Measurements from ENCODE around the gene BEGAIN. TPM values are rescaled to one million over a fixed set of nuclear protein-coding genes. Genes with fewer than 3 reads are reported as not detected.
A peak's percentile ranks its signal among the peaks of the same experiment; 100 is the strongest.
"Not testable (repeated sequence)": the region's sequence is repeated elsewhere in the genome, so short reads cannot be mapped to it uniquely, and the experiment has no call there.

The BEGAIN gene
- total RNA-seq, 2 experiments from 2014 or later: 1.5 to 2.3 TPM

DNA sequence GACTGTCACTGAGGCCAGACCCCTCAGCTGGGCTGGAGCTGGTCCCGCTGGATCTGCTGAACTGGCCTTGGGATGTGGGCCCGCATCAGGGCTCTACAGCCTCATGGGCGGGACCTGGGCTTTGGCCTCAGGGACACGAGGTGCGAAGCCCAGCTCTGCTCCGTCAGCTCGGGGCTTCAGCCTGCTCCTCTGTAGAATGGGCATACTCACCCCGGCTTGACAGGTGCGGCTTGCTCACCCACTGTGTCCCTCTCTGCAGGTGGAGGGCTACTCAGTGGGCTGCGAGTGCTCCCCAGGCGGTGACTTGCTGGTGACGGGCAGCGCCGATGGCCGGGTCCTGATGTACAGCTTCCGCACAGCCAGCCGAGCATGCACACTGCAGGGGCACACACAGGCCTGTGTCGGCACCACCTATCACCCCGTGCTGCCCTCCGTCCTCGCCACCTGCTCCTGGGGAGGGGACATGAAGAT, 57.6 kb downstream of the BEGAIN start:
- ATAC-seq (ENCODE audit: low read depth) (no peak), DNase-seq (no peak)
- H3K4me3 Mint-ChIP-seq: no peak overlapping the region
- peaks cover 11% of the 10 kb centered on the region for H3K4me1 Mint-ChIP-seq
- no peaks in the 10 kb centered on the region for H3K9me3 Mint-ChIP-seq
- H3K27ac Mint-ChIP-seq: no peak overlapping the region
- no peaks in the 10 kb centered on the region for H3K27me3 Mint-ChIP-seq
- peaks cover 2% of the 10 kb centered on the region for H3K36me3 Mint-ChIP-seq
- POLR2A ChIA-PET: no interaction called here

DNA sequence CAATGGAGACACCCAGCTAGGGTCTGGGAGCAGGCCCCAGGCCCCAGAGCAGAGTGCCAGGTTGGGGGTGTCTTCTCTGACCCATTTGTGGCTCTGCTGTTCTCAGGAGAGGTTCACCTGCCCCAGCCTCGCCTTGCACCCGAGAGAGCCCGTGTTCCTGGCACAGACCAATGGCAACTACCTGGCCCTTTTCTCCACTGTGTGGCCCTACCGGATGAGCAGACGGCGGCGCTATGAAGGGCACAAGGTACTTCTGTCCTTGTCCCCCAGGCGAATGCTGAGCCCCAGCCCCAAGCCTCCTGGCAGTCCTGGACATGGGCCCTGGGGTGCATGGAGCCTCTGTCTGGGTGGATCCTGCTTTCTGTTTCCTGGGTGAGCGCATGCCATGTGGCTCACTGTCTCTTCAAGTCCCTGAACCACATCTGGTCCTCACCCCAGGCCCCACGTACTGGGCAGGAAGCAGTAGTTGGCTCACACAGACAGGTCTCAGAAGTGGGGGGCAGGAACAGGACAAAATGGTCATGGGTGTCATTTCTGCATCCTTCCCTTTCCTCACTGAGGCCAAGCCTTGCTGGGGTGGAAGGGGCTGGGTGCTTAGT, 58.2 kb downstream of the BEGAIN start:
- H3K36me3 Mint-ChIP-seq: no peaks in the 10 kb centered on the region
- peak overlapping the region; percentile 6 for H3K27ac Mint-ChIP-seq
- DNase-seq (no peak), ATAC-seq (ENCODE audit: low read depth) (peak; percentile 15)
- H3K9me3 Mint-ChIP-seq: no peaks in the 10 kb centered on the region
- no peaks in the 10 kb centered on the region for H3K27me3 Mint-ChIP-seq
- H3K4me1 Mint-ChIP-seq: peaks cover 9% of the 10 kb centered on the region
- H3K4me3 Mint-ChIP-seq: no peak overlapping the region
- POLR2A ChIA-PET: no interaction called here

DNA sequence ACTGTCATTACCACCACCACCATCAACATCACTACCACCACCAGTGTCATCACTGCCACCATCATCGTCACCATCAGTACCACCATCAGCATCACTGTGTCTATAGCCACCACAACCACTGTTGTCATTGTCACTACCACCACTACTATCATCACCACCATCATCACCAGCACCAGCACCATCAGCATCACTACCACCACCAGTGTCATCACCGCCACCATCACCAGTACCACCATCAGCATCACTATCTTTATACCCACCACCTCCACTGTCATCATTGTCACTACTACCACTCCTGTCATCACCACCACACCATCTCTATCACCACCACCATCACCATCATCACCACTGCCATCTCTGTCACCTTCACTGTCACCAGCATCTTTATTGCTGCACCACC, 60.6 kb downstream of the BEGAIN start:
- DNase-seq (no peak), ATAC-seq (ENCODE audit: low read depth) (no peak)
- H3K36me3 Mint-ChIP-seq: no peaks in the 10 kb centered on the region
- POLR2A ChIA-PET: no interaction called here
- H3K27me3 Mint-ChIP-seq: no peaks in the 10 kb centered on the region
- H3K9me3 Mint-ChIP-seq: no peaks in the 10 kb centered on the region
- H3K27ac Mint-ChIP-seq: no peak overlapping the region
- no peaks in the 10 kb centered on the region for H3K4me1 Mint-ChIP-seq
- H3K4me3 Mint-ChIP-seq: no peak overlapping the region

DNA sequence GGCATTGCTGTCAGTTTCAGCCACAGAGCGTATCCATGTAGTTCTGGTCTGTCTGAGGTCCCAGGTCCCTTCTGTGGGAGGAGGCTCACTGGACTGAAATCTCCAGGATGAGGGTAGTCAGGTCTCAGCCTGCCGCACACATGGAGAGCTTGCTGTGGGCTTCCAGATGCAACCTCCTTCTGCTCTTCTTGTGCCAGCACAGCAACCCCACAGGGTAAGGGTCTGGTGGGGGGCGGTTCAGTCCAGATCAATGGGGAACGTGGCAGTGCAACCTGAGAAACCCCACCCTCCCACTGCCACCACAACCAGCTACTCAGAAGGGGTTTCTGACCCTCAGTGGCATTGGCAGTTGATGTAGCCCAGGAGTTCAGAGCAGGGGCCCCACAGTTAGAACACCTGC, 61.2 kb downstream of the BEGAIN start:
- DNase-seq: no peak
- POLR2A ChIA-PET: no interaction called here
- Mint-ChIP-seq H3K4me3 (no peak overlapping the region), H3K4me1 (no peaks in the 10 kb centered on the region), H3K27me3 (no peaks in the 10 kb centered on the region), H3K27ac (no peak overlapping the region), H3K9me3 (no peaks in the 10 kb centered on the region), H3K36me3 (no peaks in the 10 kb centered on the region)
- ATAC-seq (ENCODE audit: low read depth): no peak

DNA sequence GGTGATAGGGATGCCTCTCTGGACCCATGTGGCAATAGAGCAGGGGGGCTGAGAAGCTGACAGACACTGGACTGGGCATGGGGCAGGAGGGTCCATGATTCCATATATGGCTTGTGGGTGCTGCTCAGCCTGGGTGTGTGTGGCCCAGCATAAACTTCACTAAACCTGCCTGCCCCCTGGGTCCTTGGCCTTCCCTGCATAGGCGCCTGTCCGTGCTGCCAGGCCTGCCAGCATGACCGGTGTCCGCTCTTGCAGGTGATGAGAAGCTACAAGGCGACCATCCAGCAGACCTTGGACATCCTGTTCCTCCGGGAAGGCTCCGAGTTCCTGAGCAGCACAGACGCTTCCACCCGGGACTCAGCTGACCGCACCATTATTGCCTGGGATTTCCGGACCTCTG, 61.6 kb downstream of the BEGAIN start:
- POLR2A ChIA-PET: no interaction called here
- Mint-ChIP-seq H3K36me3 (no peaks in the 10 kb centered on the region), H3K9me3 (no peaks in the 10 kb centered on the region), H3K27me3 (no peaks in the 10 kb centered on the region), H3K4me3 (no peak overlapping the region), H3K4me1 (no peaks in the 10 kb centered on the region), H3K27ac (no peak overlapping the region)
- ATAC-seq (ENCODE audit: low read depth) (no peak), DNase-seq (no peak)

DNA sequence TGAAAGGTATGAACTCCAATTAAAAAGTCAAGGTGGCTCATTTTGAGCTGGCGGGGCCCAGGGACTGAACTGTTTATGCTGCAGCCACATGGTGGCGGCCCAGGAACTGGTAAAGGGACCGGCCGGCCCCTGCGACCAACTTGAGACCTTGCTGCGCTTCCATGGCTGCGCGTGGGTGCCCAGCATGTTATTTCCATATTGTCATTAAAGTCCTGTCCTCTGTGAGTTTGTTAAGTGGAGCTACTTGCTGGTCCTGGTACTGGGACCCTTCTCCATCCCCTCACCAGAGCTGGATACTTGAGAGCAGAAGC, 62.3 kb downstream of the BEGAIN start:
- ATAC-seq (ENCODE audit: low read depth): no peak
- Mint-ChIP-seq H3K27me3 (no peaks in the 10 kb centered on the region), H3K9me3 (no peaks in the 10 kb centered on the region), H3K36me3 (no peaks in the 10 kb centered on the region), H3K4me1 (no peaks in the 10 kb centered on the region), H3K27ac (no peak overlapping the region), H3K4me3 (no peak overlapping the region)
- POLR2A ChIA-PET: no interaction called here
- no peak for DNase-seq

DNA sequence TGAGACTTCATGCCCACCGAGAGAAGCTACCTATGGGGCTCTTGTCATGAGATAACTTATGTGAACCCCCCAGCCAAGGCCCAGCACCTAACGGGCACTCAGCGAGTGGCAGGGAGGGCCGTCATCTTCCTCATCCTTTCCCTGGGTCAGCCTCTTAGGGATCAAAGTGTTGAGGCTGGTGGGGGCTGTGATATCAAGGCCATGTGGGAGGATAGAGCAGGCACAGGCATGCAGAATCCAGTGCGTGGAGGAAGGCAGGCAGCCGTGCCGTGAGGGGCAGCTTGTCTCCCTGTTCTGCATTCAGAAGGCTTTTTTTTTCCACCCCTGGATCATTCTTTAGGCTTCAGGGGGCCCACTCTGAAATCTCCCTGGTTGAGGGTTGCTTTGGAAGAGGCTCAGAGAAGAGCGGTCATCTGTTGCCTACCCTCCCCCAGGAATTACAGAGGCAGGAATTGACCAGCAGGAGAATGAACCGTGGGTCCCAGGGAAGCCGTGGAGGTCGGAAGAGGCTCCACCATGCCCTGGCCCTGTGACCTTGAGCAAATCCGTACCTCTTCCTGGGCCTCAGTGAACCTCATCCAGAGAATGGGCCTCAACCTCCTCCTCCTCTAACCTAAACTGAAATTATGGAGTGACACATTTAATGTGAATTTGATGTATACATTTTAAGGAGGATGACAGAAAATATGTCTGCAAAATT, 62.8 kb downstream of the BEGAIN start:
- Mint-ChIP-seq H3K4me3 (no peak overlapping the region), H3K9me3 (no peaks in the 10 kb centered on the region), H3K36me3 (no peaks in the 10 kb centered on the region), H3K27ac (no peak overlapping the region), H3K4me1 (no peaks in the 10 kb centered on the region), H3K27me3 (no peaks in the 10 kb centered on the region)
- DNase-seq (no peak), ATAC-seq (ENCODE audit: low read depth) (no peak)
- POLR2A ChIA-PET: no interaction called here

DNA sequence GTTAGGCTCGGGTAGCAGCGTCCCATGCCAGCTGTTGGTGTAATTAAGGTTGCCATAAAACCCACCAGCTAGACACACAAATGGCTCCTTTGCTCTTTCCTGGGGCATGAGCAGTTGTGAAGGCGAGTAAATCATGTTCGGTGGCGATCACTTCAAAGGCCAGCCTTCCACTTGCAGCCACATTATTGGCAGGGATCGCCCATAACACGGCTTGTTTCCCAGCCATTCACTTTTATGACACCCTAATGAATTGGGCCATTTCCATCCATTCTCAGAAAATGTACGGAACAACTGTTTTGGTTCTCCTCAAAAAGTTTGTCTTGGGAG, 63.4 kb downstream of the BEGAIN start:
- Mint-ChIP-seq H3K4me3 (no peak overlapping the region), H3K27me3 (no peaks in the 10 kb centered on the region), H3K4me1 (no peaks in the 10 kb centered on the region), H3K9me3 (no peaks in the 10 kb centered on the region), H3K27ac (no peak overlapping the region), H3K36me3 (no peaks in the 10 kb centered on the region)
- POLR2A ChIA-PET: no interaction called here
- DNase-seq: no peak
- ATAC-seq (ENCODE audit: low read depth): no peak

DNA sequence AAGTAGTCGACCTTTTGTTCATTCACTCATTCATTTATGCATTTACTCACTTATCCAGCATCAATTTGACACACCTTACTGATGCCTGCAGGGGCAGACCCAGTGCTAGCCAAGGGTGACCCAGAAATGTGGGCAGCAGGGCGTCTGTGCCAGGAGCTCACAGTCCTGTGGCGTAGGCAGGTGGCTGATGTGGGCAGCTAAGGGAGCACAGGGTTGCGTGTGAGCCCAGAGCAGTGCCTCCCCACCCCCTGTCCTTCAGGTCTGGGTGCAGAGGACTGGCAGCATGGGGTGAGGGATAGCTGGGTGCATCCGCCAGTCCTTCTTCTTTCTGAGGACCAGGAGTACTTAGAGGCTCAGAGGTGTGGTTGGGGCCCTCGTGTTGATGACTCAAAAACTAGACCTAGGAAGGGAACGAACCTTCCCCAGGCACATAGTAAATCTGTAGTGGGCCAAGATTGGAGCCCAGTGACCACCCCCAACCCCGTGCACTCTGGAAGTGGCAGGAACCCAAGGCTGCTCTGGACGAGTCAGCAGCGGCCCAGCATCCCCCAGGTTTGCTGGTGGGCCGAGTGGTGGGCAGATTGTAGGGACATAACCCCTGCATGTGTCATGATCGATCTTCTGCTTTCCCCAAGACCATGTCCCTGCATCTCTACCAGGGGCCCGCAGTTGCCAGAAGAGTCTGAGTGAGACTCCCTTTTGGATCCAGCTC, 63.9 kb downstream of the BEGAIN start:
- H3K9me3 Mint-ChIP-seq: no peaks in the 10 kb centered on the region
- DNase-seq (no peak), ATAC-seq (ENCODE audit: low read depth) (no peak)
- H3K4me1 Mint-ChIP-seq: no peaks in the 10 kb centered on the region
- H3K36me3 Mint-ChIP-seq: no peaks in the 10 kb centered on the region
- H3K27ac Mint-ChIP-seq: no peak overlapping the region
- H3K4me3 Mint-ChIP-seq: no peak overlapping the region
- POLR2A ChIA-PET: no interaction called here
- no peaks in the 10 kb centered on the region for H3K27me3 Mint-ChIP-seq

DNA sequence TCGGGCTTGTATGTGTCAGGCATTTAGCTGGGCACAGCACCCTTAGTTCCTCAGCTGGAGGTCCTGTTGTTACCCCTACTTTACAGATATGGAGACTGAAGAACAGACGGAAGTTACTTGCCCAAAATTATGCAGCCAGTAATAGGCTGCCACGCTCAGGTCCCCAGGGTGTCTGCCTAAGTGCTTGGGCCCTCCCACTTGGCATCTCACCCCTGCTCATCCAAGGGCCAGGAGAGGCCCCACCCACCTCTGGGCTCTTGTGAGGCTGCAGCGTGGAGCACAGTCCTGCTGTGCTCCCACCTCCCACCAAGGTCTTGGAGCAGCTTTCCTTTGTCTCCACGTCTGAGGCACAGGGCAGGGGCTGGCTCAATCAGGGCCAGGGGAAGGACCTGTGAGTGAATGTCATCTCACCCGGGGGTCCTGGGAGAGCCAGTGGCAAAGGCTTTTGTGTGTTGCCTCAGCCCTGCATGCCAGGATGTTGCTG, 64.6 kb downstream of the BEGAIN start:
- Mint-ChIP-seq H3K4me1 (no peaks in the 10 kb centered on the region), H3K27me3 (no peaks in the 10 kb centered on the region), H3K36me3 (peaks cover 2% of the 10 kb centered on the region), H3K4me3 (no peak overlapping the region), H3K27ac (no peak overlapping the region), H3K9me3 (no peaks in the 10 kb centered on the region)
- ATAC-seq (ENCODE audit: low read depth) (no peak), DNase-seq (no peak)
- POLR2A ChIA-PET: no interaction called here

DNA sequence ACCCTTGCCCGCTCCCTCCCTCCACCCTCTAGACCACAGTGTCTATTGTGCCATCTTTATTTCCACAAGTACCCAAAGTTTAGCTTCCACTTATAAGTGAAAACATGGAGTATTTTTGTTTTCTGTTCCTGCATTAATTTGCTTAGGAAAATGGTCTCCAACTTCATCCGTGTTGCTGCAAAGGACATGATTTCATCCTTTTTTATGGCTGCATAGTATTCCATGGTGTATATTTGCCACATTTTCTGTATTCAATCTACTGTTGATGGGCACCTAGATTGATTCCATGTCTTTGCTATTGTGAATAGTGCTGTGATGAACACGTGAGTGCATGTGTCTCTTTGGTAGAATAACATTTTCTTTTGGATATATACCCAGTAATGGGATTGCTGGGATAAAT, 81.2 kb downstream of the BEGAIN start:
- POLR2A ChIA-PET; H3K9me3 Mint-ChIP-seq; H3K36me3 Mint-ChIP-seq; H3K27ac Mint-ChIP-seq; DNase-seq; H3K4me3 Mint-ChIP-seq; H3K4me1 Mint-ChIP-seq; ATAC-seq (ENCODE audit: low read depth); H3K27me3 Mint-ChIP-seq: not testable (repeated sequence)

DNA sequence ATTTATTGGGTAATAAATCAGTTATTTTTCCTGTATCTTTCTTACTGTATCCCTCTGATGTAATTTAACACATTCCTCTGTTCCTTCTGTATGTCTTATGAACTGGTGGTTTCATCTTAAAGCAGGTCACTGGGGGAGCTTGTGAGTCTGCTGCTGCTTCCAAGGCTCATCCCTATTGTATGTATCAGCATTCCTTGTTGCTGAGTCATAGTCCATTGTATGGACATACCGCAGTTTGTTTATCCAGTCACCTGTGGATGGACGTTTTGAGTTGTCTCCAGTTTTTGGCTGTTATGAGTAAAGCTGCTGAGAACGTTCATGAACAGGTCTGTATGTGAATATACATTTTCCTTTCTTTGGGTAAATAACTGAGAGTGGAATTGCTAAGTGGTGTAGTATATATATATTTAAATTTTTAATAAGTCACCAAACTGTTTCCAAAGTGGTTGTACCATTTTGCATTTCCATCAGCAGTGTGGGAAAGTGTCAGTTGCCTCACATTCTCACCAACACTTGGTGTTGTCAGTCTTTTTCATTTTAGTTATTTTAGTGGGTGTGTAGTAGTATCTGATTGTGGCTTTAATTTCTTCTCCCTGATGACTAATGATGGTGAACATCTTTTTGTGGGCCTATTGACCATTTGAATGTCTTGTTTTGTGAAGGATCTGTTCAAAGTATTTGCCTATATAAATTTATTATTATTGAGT, 82.7 kb downstream of the BEGAIN start:
- Mint-ChIP-seq H3K4me3 (no peak overlapping the region), H3K36me3 (peaks cover 8% of the 10 kb centered on the region), H3K4me1 (peaks cover 2% of the 10 kb centered on the region), H3K27ac (no peak overlapping the region), H3K9me3 (peaks cover 1% of the 10 kb centered on the region), H3K27me3 (peaks cover 4% of the 10 kb centered on the region)
- POLR2A ChIA-PET: no interaction called here
- no peak for DNase-seq
- no peak for ATAC-seq (ENCODE audit: low read depth)

DNA sequence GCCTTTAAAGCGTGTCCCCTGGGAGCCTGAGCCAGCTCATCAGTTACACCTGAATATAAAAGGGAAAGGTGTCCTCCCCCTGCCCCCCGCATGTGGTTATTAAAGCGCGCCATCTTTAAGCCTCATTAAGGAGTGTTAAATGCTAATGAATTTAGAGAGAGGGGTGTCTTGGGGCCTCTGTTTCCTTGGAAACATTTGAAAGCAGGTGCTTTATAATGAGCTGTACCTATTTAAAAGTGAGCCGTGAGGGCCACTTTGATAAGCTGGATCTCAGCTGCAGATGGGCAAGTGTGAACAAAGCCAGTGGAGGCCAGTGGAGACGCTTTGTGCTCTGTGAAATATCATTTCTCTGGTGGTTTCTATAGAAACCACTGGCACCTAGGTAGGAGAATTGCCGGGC, 84.0 kb downstream of the BEGAIN start:
- Mint-ChIP-seq H3K27ac (no peak overlapping the region), H3K4me1 (peaks cover 5% of the 10 kb centered on the region), H3K36me3 (peaks cover 8% of the 10 kb centered on the region), H3K9me3 (peaks cover 1% of the 10 kb centered on the region), H3K27me3 (peaks cover 4% of the 10 kb centered on the region), H3K4me3 (no peak overlapping the region)
- POLR2A ChIA-PET: no interaction called here
- DNase-seq (no peak), ATAC-seq (ENCODE audit: low read depth) (no peak)
